HepG2 (cell line): ENCODE measurements around the gene UCKL1. TPM values are rescaled to one million over a fixed set of nuclear protein-coding genes. Genes with fewer than 3 reads are reported as not detected.

Experiments used
- CREB1 ChIP-seq, 2 experiments: fragments of 450-650 bp in 1 of 2; IDR thresholded peaks; 2 replicates each; pipeline ENCODE4 v1.6.1; 2016 to 2017; ENCODE audit warnings: control low read depth in 1 of 2, mild to moderate bottlenecking in 1 of 2, missing compliant biosample characterization in 1 of 2, missing genetic modification characterization in 1 of 2
- CTCF ChIP-seq: sonication (generic); formaldehyde crosslinking; IDR thresholded peaks from 2 replicates; pipeline ENCODE4 v1.5.0; 2020; ENCODE audit warnings: mild to moderate bottlenecking, missing genetic modification reagents, moderate library complexity
- HNF1B ChIP-seq: sonication (generic); formaldehyde crosslinking; IDR thresholded peaks from 2 replicates; pipeline ENCODE4 v1.5.1; 2020; ENCODE audit warnings: mild to moderate bottlenecking, moderate library complexity, missing genetic modification reagents
- IRF9 ChIP-seq: sonication (generic); formaldehyde crosslinking; IDR thresholded peaks from 2 replicates; pipeline ENCODE4 v1.8.0; 2022; ENCODE audit warnings: missing genetic modification reagents, mild to moderate bottlenecking, borderline replicate concordance
- MLXIP ChIP-seq: sonication (generic); formaldehyde crosslinking; IDR thresholded peaks from 2 replicates; pipeline ENCODE4 v1.9.0; 2021; ENCODE audit warnings: missing genetic modification reagents, borderline replicate concordance
- NPAS2 ChIP-seq: sonication (generic); formaldehyde crosslinking; IDR thresholded peaks from 2 replicates; pipeline ENCODE4 v1.8.0; 2022; ENCODE audit warnings: mild to moderate bottlenecking, missing genetic modification reagents, borderline replicate concordance
- PAXIP1 ChIP-seq: sonication (generic); formaldehyde crosslinking; conservative IDR thresholded peaks from 2 replicates; pipeline ENCODE4 v1.4.0; 2020; ENCODE audit warnings: mild to moderate bottlenecking, missing genetic modification reagents, moderate library complexity
- RBFOX2 ChIP-seq: fragments of 200-400 bp; formaldehyde crosslinking; IDR thresholded peaks from 2 replicates; pipeline ENCODE4 v1.6.1; 2017; ENCODE audit warnings: low read depth, mild to moderate bottlenecking, low read length
- SRF ChIP-seq: IDR thresholded peaks from 2 replicates; pipeline ENCODE4 v1.6.1; 2011; ENCODE audit warnings: mild to moderate bottlenecking, low read depth, low read length, moderate library complexity
- YEATS4 ChIP-seq: sonication (generic); formaldehyde crosslinking; IDR thresholded peaks from 2 replicates; pipeline ENCODE4 v1.4.0; 2020; ENCODE audit warnings: missing genetic modification reagents, borderline replicate concordance
- ZNF18 ChIP-seq: sonication (generic); formaldehyde crosslinking; IDR thresholded peaks from 2 replicates; pipeline ENCODE4 v1.8.0; 2022; ENCODE audit warnings: mild to moderate bottlenecking, missing genetic modification reagents; ENCODE audit not compliant: insufficient replicate concordance
- ZNF414 ChIP-seq: sonication (generic); formaldehyde crosslinking; IDR thresholded peaks from 2 replicates; pipeline ENCODE4 v1.5.0; 2020; ENCODE audit warnings: missing genetic modification reagents
- polyA plus RNA-seq, 8 experiments: library from polyadenylated mRNA; depleted of rRNA in 3 of 8; stranded (reverse) in 7 of 8; unstranded in 1 of 8; fragments of >200 nt; fragmentation: Illumina TruSeq in 4 of 8; extraction: Trizol in 4 of 8; gene quantifications; 2 replicates each; pipeline versions ENCODE4 v1.2.1 to v1.2.3, GENCODE V29; 2011 to 2016; ENCODE audit warnings: low read depth in 4 of 8, missing spikeins in 1 of 8, mixed read lengths in 1 of 8; ENCODE audit not compliant: insufficient read depth in 1 of 8
- total RNA-seq, 5 experiments: library from RNA; depleted of rRNA; stranded (reverse); fragments of >200 nt; fragmentation: Illumina TruSeq; extraction: Trizol; gene quantifications; 2 replicates each; pipeline ENCODE4 v1.2.3, GENCODE V29; 2016; ENCODE audit warnings: low read depth in 1 of 5

The UCKL1 gene
- total and polyA plus RNA-seq, 2 of the 13 experiments (the other 11 are each of a cell fraction or from before 2014, with no cell fraction given), result 50.2 to 126 TPM

- TF ChIP-seq CTCF (CRISPR knock-in tag) (no peak), SRF (no peak), ZNF414 (CRISPR knock-in tag) (no peak), NPAS2 (CRISPR knock-in tag) (no peak), IRF9 (CRISPR knock-in tag) (no peak; the same call in 1 of the 2 replicates), MLXIP (CRISPR knock-in tag) (0 out of 2 replicates have a peak, but pooled peaks have one; percentile 24), YEATS4 (CRISPR knock-in tag) (peak; percentile 85), RBFOX2 (no peak), ZNF18 (CRISPR knock-in tag) (no peak), HNF1B (0 out of 2 replicates have a peak, but pooled peaks have one; percentile 40), CREB1 (IDR thresholded peaks at IDR 0.05) (no peak), CREB1 (CRISPR knock-in tag; IDR thresholded peaks at IDR 0.05) (peak; percentile 18; the same call in 1 of the 2 replicates), PAXIP1 (CRISPR knock-in tag) (peak; percentile 72)
Measured at GRCh38 chr20:63896264-63897105, 59.7 kb downstream of the UCKL1 start (continued).
